Activated CD4-positive, alpha-beta T cell treated with anti-CD3 and anti-CD28 coated beads, Interleukin-2, amount 50 U/mL, for 24 hours (primary cell): ENCODE measurements around the gene ARL8B.
A peak's percentile ranks its signal among the peaks of the same experiment; 100 is the strongest.
"Not testable (repeated sequence)": the region's sequence is repeated elsewhere in the genome, so short reads cannot be mapped to it uniquely, and the experiment has no call there.

ENCODE experiments used
- DNase-seq, 2 donors: peaks; one replicate each; pipeline ENCODE4 v3.0.0-alpha.2; 2020; ENCODE audit warnings: low read depth in 1 of 2, low spot score in 1 of 2

The ARL8B gene

DNA sequence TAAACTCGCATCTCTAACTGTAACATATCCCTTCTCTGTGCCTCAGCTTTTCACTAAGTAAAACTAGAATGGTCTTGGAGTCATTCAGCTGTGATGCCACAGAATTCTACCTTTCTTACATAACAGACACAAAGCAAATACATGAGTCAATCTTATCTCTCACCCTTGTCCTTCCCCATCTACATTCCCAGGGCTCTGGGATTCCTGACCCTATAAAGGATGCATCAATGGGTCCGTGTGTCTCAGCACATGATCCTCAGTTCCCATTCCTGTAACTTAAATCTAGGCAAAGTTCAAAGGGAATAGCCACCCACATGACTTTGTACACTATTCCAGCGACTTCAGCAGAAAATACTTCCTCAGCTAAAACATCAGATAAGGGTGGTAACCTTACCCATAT is 11.8 kb upstream of the ARL8B start:
- DNase-seq = no peak

DNA sequence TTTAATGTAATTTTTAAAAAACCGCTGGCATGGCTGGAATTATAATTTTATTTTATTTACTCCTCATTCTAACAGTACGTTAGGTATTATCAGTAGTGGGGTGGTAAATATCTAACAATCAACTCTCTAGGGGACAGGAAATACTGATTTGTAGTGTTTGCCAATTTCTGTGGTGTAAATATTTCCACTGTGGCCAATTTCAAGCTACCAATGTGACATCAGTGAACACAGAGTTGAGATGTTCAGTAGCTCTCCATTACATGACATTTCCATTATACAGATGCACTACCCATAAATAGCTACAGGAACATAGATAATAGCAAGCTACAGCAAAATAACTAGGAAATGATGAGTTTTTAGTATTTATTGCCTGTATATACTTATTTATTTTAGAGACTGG is 10.0 kb upstream of the ARL8B start:
- DNase-seq = no peak

DNA sequence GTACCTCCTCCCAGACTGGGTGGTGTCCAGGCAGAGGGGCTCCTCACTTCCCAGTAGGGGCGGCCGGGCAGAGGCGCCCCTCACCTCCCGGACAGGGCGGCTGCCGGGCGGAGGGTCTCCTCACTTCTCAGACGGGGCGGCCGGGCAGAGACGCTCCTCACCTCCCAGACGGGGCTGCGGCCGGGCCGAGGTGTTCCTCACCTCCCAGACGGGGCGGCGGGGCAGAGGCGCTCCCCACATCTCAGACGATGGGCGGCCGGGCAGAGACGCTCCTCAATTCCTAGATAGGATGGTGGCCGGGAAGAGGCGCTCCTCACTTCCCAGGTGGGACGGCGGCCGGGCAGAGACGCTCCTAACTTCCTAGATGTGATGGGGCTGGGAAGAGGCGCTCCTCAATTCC is 8.4 kb upstream of the ARL8B start:
- DNase-seq = not testable (repeated sequence)

DNA sequence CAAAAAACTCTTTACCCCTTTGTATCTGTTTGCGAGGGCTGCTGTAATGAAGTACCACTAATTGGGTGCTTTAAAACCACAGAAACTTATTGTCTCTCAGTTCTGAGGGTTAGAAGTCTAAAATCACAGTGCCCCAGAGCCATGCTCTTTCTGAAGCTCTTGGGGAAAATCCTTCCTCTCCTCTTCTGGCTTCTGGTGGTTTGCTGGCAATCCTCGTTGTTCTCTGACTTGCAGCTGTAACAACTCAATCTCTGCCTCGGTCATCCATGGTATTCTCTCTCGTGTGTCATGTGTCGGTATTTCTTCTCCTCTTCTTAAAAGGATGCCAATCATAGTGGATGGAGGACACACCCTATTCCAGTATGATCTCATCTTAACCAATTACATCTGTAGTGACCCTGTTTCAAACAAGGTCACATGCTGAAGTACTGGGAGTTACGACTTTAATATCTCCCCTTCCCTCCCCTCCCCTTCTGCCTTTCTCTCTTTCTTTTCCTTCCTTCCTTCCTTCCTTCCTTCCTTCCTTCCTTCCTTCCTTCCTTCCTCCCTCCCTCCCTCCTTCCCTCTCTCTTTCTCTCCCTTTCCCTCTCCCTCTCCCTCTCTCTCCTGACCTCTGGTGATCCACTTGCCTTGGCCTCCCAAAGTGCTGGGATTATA is 6.5 kb upstream of the ARL8B start:
- DNase-seq = no peak

DNA sequence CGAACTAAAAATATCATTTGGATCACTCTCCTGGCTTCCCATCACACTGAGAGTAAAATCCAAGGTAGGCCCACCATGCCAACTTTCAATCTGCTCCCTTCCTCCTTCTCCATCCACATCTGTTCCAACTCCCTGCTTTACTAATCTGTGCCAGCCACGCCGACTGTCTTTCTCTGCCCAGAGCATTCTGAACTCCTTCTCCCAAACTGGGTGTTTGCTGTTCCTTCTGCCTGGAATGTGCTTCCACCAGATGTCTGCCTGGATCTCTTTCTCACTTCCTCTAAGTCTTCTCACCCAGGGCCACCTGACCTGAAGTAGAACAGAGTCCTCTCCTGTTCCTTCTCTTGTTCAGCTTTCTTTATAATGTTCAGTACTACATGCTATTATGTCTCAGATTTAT is 5.6 kb upstream of the ARL8B start:
- DNase-seq = no peak

DNA sequence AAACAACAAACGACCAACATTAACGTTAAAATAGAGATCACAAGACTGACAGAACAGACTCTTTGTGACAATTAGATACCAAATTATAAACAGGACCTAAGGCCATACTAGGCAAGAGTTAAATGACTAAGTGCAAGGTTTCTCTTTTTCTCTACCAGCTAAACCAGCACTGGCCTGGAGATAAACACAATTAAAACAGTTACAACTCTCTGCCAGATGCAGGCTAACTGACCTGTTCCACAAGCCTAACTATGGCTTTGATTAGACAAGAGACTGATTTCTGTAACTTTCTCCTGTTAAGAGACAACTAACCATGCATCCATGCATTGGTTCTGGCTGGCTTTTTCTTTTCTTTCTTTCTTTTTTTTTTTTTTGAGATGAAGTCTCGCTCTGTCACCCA is 1.6 kb upstream of the ARL8B start:
- no peak for DNase-seq

DNA sequence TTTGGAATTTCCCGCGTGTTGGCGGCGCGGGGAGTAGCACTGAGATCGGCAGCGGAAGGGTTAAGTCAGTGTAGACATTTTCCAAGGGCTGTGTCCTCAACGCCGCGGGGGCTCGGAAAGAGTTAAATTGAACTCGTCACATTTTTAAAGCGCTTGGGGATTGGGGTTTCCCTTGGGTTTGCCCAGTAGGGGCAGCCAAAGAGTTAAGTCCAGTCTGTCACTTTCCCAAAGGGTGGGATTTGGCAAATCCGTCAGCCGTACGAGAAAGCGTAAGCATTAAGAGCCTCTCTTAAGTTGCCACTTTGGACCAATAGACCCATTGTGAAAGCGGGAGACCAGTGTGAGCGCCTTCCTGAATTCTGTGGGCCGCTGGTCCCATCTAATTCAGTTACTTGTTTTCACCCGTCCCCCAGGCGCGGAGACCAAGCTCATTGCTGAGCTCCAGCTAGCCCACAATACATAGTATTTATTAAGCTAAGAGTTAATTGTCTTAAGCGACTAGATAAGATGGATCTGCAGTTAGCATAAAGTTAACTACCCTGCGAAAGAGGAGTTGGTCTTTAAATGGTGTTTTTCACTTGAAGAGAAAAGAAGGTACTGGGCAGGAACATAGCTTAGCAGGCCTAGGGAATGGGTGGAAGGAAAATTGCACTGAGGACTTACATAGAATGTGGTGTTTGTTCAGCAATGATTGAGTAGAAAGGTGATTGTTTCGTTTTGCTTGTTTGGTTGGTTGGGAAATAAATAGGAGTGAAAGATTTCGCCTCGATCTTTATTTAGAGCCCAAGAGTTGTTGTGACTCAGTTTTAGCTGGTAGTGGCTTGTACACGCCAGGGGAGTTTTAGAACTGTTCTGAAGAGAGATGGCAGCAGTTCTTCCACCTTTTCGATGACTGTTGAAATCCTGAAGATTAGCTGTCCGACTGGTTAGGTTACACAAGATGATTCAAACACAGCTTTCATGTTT is 932 bp downstream of the ARL8B start:
- peak; percentile 13 to 16 for DNase-seq

DNA sequence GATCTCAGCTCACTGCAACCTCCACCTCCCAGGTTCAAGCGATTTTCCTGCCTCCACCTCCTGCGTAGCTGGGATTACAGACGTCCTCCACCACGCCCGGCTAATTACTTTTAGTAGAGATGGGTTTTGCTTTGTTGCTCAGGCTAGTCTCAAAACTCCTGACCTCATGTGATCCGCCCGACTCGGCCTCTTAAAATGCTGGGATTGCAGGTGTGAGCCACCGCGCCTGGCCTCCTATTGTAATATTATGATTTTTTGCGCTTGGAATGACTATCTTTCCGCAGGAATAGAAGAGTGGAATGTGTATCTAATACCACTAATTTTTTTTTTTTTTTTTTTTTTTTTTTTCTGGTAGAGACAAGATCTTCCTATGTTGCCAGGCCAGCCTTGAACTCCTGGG is 1.8 kb downstream of the ARL8B start:
- no peak for DNase-seq

DNA sequence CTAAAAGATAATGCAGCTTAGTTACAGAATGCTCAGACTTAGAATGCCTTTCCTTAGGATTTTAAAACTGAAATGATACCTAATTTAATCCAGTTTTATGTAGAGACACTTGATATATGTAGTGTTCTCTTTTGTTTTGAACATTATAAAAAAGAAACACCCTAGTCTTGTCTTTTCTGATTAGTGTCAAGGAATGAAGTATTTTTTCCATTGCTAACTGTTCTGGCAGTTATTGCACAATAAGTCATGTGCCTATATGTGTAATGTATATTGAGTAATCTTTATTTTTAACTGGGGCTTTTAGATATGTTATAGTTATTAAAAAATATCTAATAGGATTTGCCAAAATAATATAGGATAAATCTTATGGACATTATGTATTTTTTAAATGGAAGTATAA is 4.5 kb downstream of the ARL8B start:
- no peak for DNase-seq

DNA sequence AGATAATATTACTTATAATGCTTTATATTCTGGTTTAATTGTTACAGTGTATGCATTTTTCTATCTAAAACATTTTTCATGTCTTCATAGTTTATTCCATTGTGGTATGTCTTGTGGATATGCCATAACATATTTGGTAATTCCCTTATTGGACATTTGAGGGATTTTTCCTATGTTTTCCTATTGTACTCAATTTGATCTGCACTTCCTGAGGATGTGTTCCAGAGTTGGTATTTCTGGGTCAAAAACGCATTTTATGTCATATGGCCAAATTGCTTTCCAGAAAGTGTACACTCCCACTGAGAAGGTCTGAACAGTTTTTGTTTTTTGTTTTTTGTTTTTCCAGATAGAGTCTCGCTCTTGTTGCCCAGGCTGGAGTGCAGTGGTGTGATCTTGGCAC is 6.8 kb downstream of the ARL8B start:
- DNase-seq = no peak

DNA sequence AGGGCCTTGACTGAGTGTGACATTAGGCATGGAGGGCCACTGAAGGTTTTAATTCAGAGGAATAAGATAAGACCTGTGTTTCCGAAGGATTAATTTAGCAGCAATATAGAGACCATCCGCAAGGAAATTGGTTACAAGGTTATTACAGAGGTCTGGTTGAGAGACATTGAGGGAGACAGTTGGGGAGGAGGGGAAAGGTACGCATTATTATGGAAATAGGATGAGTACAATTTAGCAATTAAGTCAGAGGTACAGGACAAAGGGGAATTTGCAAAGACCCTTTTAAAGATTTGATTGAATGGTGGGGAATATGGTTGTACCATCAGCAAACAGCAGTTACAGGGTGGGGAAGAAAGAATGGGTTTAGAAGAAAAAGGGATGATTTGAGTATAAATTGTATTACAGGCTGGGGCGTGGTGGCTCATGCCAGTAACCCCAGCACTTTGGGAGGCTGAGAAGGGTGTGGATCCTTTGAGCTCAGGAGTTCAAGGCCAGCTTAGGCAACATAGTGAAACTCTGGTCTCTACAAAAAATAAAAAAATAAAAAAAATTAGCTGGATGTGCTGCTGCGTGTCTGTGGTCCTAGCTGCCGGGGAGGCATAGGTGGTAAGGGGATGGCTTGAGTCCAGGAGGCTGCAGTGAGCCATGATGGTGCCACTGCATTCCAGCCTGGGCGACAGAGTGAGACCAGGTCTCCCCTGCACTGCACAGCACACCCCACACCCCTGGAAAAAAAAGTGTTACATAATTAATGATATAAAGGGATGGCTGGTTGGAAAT is 11.3 kb downstream of the ARL8B start:
- no peak for DNase-seq

DNA sequence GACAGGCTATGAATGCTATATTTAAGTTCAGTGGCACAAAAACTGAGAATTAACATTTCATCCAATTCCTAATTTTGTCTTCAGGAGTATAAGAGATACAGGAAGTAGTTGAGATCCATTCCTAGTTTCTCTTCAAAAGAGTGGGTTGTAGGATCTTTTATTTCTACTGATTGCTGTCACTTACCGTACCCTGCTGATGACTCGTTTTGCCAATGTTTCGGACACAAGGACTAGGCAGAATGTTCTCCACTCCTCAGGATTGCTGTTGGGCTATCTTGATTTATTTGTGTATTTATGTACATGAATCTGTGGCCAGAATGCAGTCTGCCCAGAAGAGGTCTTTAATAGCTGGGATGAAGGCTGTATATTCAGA is 11.9 kb downstream of the ARL8B start:
- DNase-seq = no peak

DNA sequence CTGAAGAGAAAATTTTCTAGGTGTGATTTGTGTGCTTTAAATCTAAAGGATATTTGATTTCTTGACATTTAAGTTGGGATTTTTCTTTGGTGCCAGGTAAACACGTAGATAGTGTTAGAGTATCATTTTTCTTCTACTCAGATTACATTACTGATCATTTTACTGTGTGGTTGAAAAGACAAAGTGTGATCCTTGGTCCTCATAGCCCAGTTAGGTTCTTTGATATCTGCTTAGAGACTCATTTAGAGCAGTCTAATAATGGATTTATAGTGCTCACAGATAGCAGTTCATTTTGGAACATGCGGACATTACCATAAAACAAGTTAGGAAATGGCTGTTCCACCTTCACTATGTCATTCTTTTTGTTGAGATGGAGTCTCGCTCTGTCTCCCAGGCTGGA is 12.4 kb downstream of the ARL8B start:
- no peak for DNase-seq

DNA sequence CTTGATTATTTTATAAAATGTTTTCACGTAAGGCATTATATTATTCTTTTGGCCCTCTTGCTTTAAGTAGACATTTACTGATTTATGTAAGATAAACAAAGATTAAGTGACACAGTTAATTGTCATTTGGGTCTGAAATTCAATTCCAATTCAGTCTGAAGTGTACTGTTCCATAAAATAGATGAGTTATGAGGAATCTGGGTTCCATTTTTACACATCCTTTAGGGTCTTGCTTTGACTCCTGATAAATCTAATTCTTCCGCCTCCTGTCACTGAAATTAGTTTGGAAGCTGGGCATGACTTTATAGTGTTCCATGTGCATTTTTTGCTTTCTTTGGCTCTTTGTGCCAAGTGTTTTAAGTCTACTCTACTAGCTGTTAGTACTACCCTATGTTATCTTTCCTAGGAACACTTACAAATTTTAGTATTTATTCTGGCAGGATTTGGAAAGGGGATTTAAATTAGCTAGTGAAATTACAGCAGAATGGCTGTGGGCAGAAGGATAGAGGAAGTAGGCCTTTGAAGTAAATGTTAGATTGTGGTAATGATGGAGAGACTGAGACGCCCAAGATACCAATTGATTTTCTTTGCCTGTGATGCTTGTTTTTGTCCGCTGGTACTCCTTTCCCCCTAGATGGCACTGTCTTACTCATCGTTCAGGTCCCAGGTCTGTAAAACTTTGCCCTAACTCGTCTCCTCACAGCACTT is 14.3 kb downstream of the ARL8B start:
- peak in 1 of 2 donors; percentile 20 for DNase-seq

DNA sequence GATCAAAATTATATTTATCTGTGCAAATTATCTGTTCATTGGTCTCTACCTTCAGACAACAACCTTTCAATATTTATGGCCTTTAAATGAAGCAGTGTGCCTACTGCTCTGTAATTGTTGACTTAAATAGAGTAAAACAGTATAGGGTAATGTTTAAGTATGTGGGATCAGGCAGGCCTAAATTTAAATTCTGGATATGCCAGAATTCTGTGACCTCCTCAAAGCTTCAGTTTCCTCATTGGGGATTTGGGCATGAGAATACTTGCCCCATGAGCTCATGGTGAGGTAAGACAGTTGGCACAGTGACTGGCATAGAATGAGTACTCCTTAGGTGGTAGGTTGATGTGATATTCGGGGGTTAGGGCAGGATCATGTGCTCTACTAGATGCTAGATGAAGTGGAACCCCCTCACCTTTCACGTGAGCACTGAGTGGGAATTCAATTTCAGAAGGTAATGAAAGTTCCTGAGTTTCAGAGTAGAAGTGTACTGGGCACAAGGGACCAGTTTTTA is 14.9 kb downstream of the ARL8B start:
- DNase-seq = no peak

DNA sequence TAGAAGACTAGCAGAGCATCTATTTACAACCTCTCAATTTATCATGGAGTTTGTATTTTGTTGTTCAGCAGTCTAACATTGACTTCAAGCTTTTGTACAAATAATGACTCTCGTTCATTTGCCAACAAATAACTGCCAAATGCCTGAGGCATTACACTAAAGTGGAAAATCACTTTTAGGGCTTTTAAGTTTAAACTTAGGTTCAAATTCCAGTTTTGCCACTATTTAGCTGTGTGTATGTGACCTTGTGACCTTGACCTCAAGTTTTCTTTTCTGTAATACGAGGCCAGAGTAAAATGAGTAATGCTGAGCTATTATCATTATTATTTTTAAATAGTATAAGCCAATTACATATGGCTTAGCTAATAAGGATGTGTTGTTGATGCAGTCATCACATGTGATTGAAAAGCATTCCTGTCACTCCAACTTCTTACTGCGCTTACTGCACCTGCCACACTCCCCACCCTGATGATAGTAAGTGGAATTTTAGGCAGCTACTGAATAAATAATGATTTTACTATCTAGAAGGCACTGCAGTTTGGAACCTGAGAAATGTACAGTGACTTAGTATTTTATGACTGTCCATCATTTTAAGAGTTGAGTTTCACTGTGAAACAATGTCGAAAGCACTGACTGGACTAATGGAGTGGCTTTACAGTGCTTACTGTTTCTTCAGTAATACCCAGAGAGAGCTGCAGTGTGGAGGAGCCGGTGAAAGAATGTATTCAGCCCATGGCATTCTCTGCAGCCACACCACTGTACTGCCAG is 16.3 kb downstream of the ARL8B start:
- no peak for DNase-seq

DNA sequence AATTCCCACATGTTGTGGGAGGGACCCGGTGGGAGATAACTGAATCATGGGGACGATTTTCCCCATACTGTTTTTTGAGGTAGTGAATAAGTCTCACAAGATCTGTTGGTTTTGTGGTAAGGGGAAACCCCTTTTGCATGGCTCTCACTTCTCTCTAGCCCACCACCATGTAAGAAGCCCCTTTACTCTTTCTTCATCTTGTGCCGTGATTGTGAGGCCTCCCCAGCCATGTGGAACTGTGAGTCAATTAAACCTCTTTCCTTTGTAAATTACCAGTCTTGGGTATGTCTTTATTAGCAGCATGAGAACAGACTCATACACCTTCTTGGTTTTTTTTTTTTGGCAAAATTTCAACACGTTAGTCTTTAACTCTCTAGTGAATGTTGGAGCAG is 18.1 kb downstream of the ARL8B start:
- DNase-seq = no peak

DNA sequence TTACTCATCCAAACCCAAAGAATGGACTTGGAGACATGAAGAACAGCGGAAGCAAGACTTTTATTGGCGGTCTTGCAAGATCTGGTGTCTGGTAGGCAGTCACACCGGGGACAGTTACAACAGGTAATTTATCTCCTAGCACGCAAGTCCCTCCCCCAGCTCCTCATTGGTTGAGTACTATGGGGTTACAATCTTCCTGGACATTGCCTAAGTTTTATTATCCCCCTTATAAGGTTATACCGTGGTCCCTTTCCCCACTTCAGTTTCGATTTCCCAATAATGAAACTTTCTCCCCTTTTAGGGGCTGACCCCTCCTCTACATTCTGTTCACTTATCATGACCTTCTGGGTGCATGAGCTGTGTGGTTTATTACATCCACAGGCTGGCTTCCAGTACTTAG is 18.7 kb downstream of the ARL8B start:
- DNase-seq = no peak

DNA sequence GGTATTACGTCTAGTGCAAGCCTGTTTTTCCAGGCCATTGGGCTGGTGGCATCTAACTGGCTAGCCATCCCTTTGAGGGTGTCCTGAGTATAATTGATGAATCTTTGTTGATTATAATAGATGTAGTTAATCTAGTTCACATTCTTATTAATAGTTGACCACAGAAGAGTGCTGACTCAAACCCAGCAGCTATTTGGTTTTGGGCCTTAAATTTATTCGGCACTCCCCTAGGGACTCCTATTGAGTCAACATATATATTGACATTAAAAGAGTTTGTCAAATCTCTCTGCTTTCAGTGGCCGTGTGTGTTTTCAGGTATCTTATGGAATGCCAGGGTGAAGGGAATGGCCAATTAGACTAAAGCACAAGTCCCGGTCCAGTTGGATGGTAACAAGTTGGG is 19.7 kb downstream of the ARL8B start:
- no peak for DNase-seq

DNA sequence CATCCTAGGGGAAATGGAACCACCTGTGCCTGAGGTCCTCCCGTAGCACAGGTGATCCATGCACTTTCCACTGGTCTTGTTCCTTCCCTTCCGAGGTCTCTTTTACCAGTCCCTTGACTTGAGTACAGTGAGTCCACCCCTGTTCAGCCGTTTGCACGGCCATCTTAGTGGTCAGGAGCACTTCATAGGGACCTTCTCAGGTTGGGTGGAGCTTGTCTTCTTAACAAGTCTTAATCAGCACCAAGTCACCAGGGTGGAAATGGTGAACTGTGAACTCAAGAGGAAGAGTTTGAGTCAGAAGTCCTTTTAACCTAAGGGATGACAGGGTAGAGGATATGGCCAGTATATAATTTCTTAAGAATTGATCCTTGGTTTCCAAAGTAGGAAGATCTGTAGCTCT is 21.4 kb downstream of the ARL8B start:
- no peak for DNase-seq
